IMR-90 (cell line): ENCODE measurements around the gene MNT. TPM values are rescaled to one million over a fixed set of nuclear protein-coding genes. Genes with fewer than 3 reads are reported as not detected.

Experiments
- ATAC-seq: fragments of 200-7000 bp; cut with Tn5 transposase; 2 replicates; pipeline ENCODE4 v1.9.1; 2020; ENCODE audit warnings: low read depth, mild to moderate bottlenecking, moderate library complexity
- BruUV-seq: library from RNA; stranded (reverse); fragments of 400-500 nt; replicated peaks from 2 replicates; lab custom pipeline; 2021; lab: Mats Ljungman, UMichigan
- CTCF ChIA-PET: fragments of 300-600 bp; formaldehyde crosslinking; extraction: SDS; loops from one replicate; lab custom pipeline; 2021; ENCODE audit warnings: antibody characterized with exemption; lab: Yijun Ruan, JAX
- POLR2A ChIA-PET: fragments of 300-600 bp; sonication (Branson Sonifier 250); formaldehyde crosslinking; loops from one replicate; lab custom pipeline; 2022; ENCODE audit warnings: antibody characterized with exemption; ENCODE audit not compliant: unreplicated experiment; lab: Charles Lee
- DNase-seq: peaks from one replicate; pipeline ENCODE4 v3.0.0; 2013
- H2AFZ ChIP-seq: replicated peaks from 2 replicates; pipeline ENCODE3; 2013; ENCODE audit warnings: low read length, mild to moderate bottlenecking; ENCODE audit not compliant: poor library complexity
- H2AK5ac ChIP-seq: 2 replicates; pipeline ENCODE4 v1.6.1; 2013; ENCODE audit warnings: low read depth, low read length, inconsistent platforms
- H2AK9ac ChIP-seq: replicated peaks from 2 replicates; pipeline ENCODE3; 2013; ENCODE audit warnings: mild to moderate bottlenecking, low read depth, low read length, moderate library complexity; ENCODE audit not compliant: poor library complexity
- H2BK120ac ChIP-seq: 2 replicates; pipeline ENCODE4 v1.6.1; 2013; ENCODE audit warnings: low read depth, low read length, inconsistent platforms
- H2BK15ac ChIP-seq: 3 replicates; pipeline ENCODE4 v1.6.1; 2013; ENCODE audit warnings: low read depth, low read length, inconsistent platforms
- H2BK20ac ChIP-seq: 2 replicates; pipeline ENCODE4 v1.6.1; 2013; ENCODE audit warnings: low read depth, mild to moderate bottlenecking, inconsistent platforms, low read length, moderate library complexity
- H2BK5ac ChIP-seq: 2 replicates; pipeline ENCODE4 v1.6.1; 2013; ENCODE audit warnings: mild to moderate bottlenecking, low read depth, low read length, inconsistent platforms; ENCODE audit not compliant: poor library complexity, severe bottlenecking
- H3K14ac ChIP-seq: replicated peaks from 2 replicates; pipeline ENCODE4 v1.6.1; 2013; ENCODE audit warnings: low read depth, low read length, inconsistent platforms
- H3K18ac ChIP-seq: 2 replicates; pipeline ENCODE4 v1.6.1; 2013; ENCODE audit warnings: low read depth, low read length, control low read depth
- H3K23ac ChIP-seq: 2 replicates; pipeline ENCODE4 v1.6.1; 2013; ENCODE audit warnings: low read depth, low read length, inconsistent platforms
- H3K27ac ChIP-seq: 2 replicates; pipeline ENCODE4 v1.5.1; 2013; ENCODE audit warnings: mild to moderate bottlenecking, control low read depth, low read length; ENCODE audit not compliant: insufficient read depth
- H3K27me3 ChIP-seq: 2 replicates; pipeline ENCODE4 v1.6.1; 2013; ENCODE audit warnings: low read length; ENCODE audit not compliant: control insufficient read depth, insufficient read depth
- H3K36me3 ChIP-seq: 2 replicates; pipeline ENCODE4 v1.6.1; 2013; ENCODE audit warnings: low read length, mixed read lengths; ENCODE audit not compliant: control insufficient read depth, insufficient read depth
- H3K4ac ChIP-seq: 2 replicates; pipeline ENCODE4 v1.6.1; 2013; ENCODE audit warnings: low read depth, low read length, inconsistent platforms
- H3K4me1 ChIP-seq: 2 replicates; pipeline ENCODE4 v1.6.1; 2013; ENCODE audit warnings: low read length, mixed read lengths; ENCODE audit not compliant: control insufficient read depth, insufficient read depth
- H3K4me2 ChIP-seq: 2 replicates; pipeline ENCODE4 v1.6.1; 2013; ENCODE audit warnings: low read depth, mild to moderate bottlenecking, control low read depth, low read length, moderate library complexity
- H3K4me3 ChIP-seq: 2 replicates; pipeline ENCODE4 v1.5.1; 2013; ENCODE audit warnings: low read depth, mild to moderate bottlenecking, control low read depth, low read length, moderate library complexity; ENCODE audit not compliant: insufficient read depth
- H3K56ac ChIP-seq: 2 replicates; pipeline ENCODE4 v1.6.1; 2013; ENCODE audit warnings: low read length, inconsistent platforms; ENCODE audit not compliant: insufficient read depth; ENCODE audit errors: extremely low read depth
- H3K79me1 ChIP-seq, 2 experiments: 2 replicates each; pipeline ENCODE4 v1.6.1; 2013; ENCODE audit warnings: low read length in 2 of 2, inconsistent platforms in 1 of 2, low read depth in 1 of 2
- H3K9ac ChIP-seq: 2 replicates; pipeline ENCODE4 v1.6.1; 2013; ENCODE audit warnings: low read depth, low read length, control low read depth
- H3K9me1 ChIP-seq: 2 replicates; pipeline ENCODE4 v1.6.1; 2013; ENCODE audit warnings: low read length, inconsistent platforms; ENCODE audit not compliant: insufficient read depth
- H3K9me3 ChIP-seq: 2 replicates; pipeline ENCODE4 v1.6.1; 2013; ENCODE audit warnings: low read length; ENCODE audit not compliant: control insufficient read depth, insufficient read depth
- H4K20me1 ChIP-seq: 2 replicates; pipeline ENCODE4 v1.6.1; 2013; ENCODE audit warnings: low read length, inconsistent platforms; ENCODE audit not compliant: insufficient read depth
- H4K5ac ChIP-seq: 2 replicates; pipeline ENCODE4 v1.6.1; 2013; ENCODE audit warnings: mild to moderate bottlenecking, low read depth, low read length, control low read depth
- H4K8ac ChIP-seq, 2 experiments: 2 replicates each; pipeline ENCODE4 v1.6.1; 2013; ENCODE audit warnings: low read depth in 2 of 2, low read length in 2 of 2, control low read depth in 1 of 2, inconsistent platforms in 1 of 2
- H4K91ac ChIP-seq: 2 replicates; pipeline ENCODE4 v1.6.1; 2013; ENCODE audit warnings: low read depth, low read length, inconsistent platforms; ENCODE audit not compliant: insufficient read depth
- CEBPB ChIP-seq: IDR thresholded peaks from 2 replicates; pipeline ENCODE4 v1.6.1; 2012; ENCODE audit warnings: low read depth, low read length, improper control_type of control experiment
- CHD1 ChIP-seq: IDR thresholded peaks from 2 replicates; pipeline ENCODE4 v1.6.1; 2012; ENCODE audit warnings: low read depth, low read length, improper control_type of control experiment
- CTCF ChIP-seq: conservative IDR thresholded peaks from 2 replicates; pipeline ENCODE4 v1.5.1; 2012; ENCODE audit warnings: mild to moderate bottlenecking, low read depth, low read length, improper control_type of control experiment
- ELK1 ChIP-seq: fragments of 150-350 bp; IDR thresholded peaks from 2 replicates; pipeline ENCODE4 v1.6.1; 2016; ENCODE audit warnings: low read depth, mild to moderate bottlenecking, low read length, moderate library complexity, borderline replicate concordance
- FOS ChIP-seq: fragments of 150-350 bp; IDR thresholded peaks from 2 replicates; pipeline ENCODE4 v1.6.1; 2016; ENCODE audit warnings: low read depth, low read length
- MAFK ChIP-seq: IDR thresholded peaks from 2 replicates; pipeline ENCODE4 v1.6.1; 2012; ENCODE audit warnings: low read depth, low read length, improper control_type of control experiment
- MAZ ChIP-seq: IDR thresholded peaks from 2 replicates; pipeline ENCODE4 v1.6.1; 2012; ENCODE audit warnings: low read depth, mild to moderate bottlenecking, low read length, improper control_type of control experiment, moderate library complexity, borderline replicate concordance
- MXI1 ChIP-seq: IDR thresholded peaks from 2 replicates; pipeline ENCODE4 v1.6.1; 2012; ENCODE audit warnings: low read depth, mild to moderate bottlenecking, low read length, moderate library complexity, borderline replicate concordance
- NFE2L2 ChIP-seq: fragments of 150-350 bp; IDR thresholded peaks from 2 replicates; pipeline ENCODE4 v1.6.1; 2016; ENCODE audit warnings: low read depth, mild to moderate bottlenecking, low read length
- RAD21 ChIP-seq: IDR thresholded peaks from 2 replicates; pipeline ENCODE4 v1.6.1; 2012; ENCODE audit warnings: low read length, improper control_type of control experiment
- RCOR1 ChIP-seq: IDR thresholded peaks from 2 replicates; pipeline ENCODE4 v1.6.1; 2012; ENCODE audit warnings: mild to moderate bottlenecking, low read length, improper control_type of control experiment; ENCODE audit not compliant: insufficient replicate concordance
- RFX5 ChIP-seq: IDR thresholded peaks from 2 replicates; pipeline ENCODE4 v1.8.0; 2012; ENCODE audit warnings: low read depth, mild to moderate bottlenecking, low read length, moderate library complexity
- SMC3 ChIP-seq: fragments of 150-350 bp; IDR thresholded peaks from 2 replicates; pipeline ENCODE4 v1.6.1; 2016; ENCODE audit warnings: low read depth, mild to moderate bottlenecking, antibody characterized with exemption, low read length, moderate library complexity
- WGBS, 2 experiments: methylation state at CpG; one replicate each; pipeline versions ENCODE4 v1.1.5 to v1.1.7; 2013; ENCODE audit warnings: missing lambda C conversion rate in 2 of 2; ENCODE audit not compliant: insufficient read length in 1 of 2; ENCODE audit errors: extremely low coverage in 2 of 2; 5-methylcytosine and 5-hydroxymethylcytosine counted together
- dilution Hi-C: fragments of 300-500 bp; cut with HindIII; formaldehyde crosslinking; loops from one replicate; pipeline ENCODE4 v1.14.3; 2018; ENCODE audit warnings: low sequenced_read_pairs; ENCODE audit not compliant: unreplicated experiment
- in situ Hi-C: fragments of 300-500 bp; cut with MboI; formaldehyde crosslinking; loops from 3 replicates; pipeline ENCODE4 v1.14.3; 2019; ENCODE audit warnings: low sequenced_read_pairs, inconsistent platforms, mixed read lengths
- intact Hi-C: fragments of 100-400 bp; cut with micrococcal nuclease; formaldehyde crosslinking; loops from 2 replicates; pipeline ENCODE4 v1.10.0; 2022
- polyA plus RNA-seq, 3 experiments: library from polyadenylated mRNA; depleted of rRNA; stranded (reverse); fragments of >200 nt; gene quantifications; 2 replicates each; pipeline ENCODE4 v1.2.3, GENCODE V29; 2012; ENCODE audit warnings: low replicate concordance in 1 of 3
- total RNA-seq: library from RNA; depleted of rRNA; stranded (reverse); fragments of >200 nt; gene quantifications from 2 replicates; pipeline ENCODE4 v1.2.3, GENCODE V29; 2012

The MNT gene
- total and polyA plus RNA-seq, 2 of the 4 experiments (the other 2 are of a cell fraction) = 1.4 to 8.3 TPM

- POLR2A ChIA-PET = no interaction called here
- Histone ChIP-seq H3K9ac (no peak overlapping the region), H3K23ac (no peak overlapping the region)
These were observed 36.1 kb downstream of the MNT start for GRCh38 chr17:2364763-2365116.

More at GRCh38 chr17:2364763-2365116, 36.1 kb downstream of the MNT start:
- no peak overlapping the region for H3K4me2 ChIP-seq
- no peak overlapping the region for H2BK120ac ChIP-seq
- H2AK5ac ChIP-seq = no peak overlapping the region
- no peak overlapping the region for H3K14ac ChIP-seq
- H3K4me1 ChIP-seq = peaks cover under 1% of the 10 kb centered on the region
- H3K9me3 ChIP-seq = no peaks in the 10 kb centered on the region
- no peak overlapping the region for H3K18ac ChIP-seq
- ATAC-seq (no peak), DNase-seq (no peak)
- H4K8ac ChIP-seq = no peak overlapping the region
- TF ChIP-seq RFX5 (no peak), FOS (no peak), CTCF (no peak), MXI1 (no peak), NFE2L2 (no peak), CEBPB (no peak), ELK1 (no peak), SMC3 (no peak), MAFK (no peak), CHD1 (no peak), MAZ (no peak), RCOR1 (no peak), RAD21 (no peak)
- in situ Hi-C loops = no loop called here
- no peak overlapping the region for H3K4me3 ChIP-seq
- no peak overlapping the region for H3K56ac ChIP-seq
- intact Hi-C loops = no loop called here
- no peak overlapping the region for H3K4ac ChIP-seq
- H2BK5ac ChIP-seq = no peak overlapping the region
- WGBS, 2 experiments = 100% methylated on average over 3 of the region's 12 CpGs; no CpG with 5 or more reads in 1 of the 2 experiments
- no TSS peak for BruUV-seq
- H2AK9ac ChIP-seq = no peak overlapping the region
- peaks cover 8% of the 10 kb centered on the region for H3K9me1 ChIP-seq
- CTCF ChIA-PET = interaction anchor here (0.6 kb wide), 1 partner anchor 1347 kb away, joined by 3 read pairs; no protein-coding TSS in a partner anchor
- peaks cover 44% of the 10 kb centered on the region for H3K36me3 ChIP-seq
- H3K27me3 ChIP-seq = no peaks in the 10 kb centered on the region
- peaks cover 15% of the 10 kb centered on the region for H4K20me1 ChIP-seq
- no peak overlapping the region for H3K27ac ChIP-seq
- dilution Hi-C loops = no loop called here
- no peak overlapping the region for H4K5ac ChIP-seq
- peaks cover 0 to 8% of the 10 kb centered on the region in 2 experiments; a peak in 1 of 4 replicates for H3K79me1 ChIP-seq
- no peak overlapping the region for H4K91ac ChIP-seq
- no peak overlapping the region for H2BK20ac ChIP-seq
- H2BK15ac ChIP-seq = no peak overlapping the region
- H2AFZ ChIP-seq = no peak overlapping the region
